Choroid plexus epithelial cell (primary cell): ENCODE results near the gene JAK2.
"Not testable (repeated sequence)": the region's sequence is repeated elsewhere in the genome, so short reads cannot be mapped to it uniquely, and the experiment has no call there.

ENCODE experiments used
- DNase-seq: peaks from one replicate; pipeline ENCODE4 v3.0.0-alpha.2; 2010; ENCODE audit warnings: low read depth
- H3K4me3 ChIP-seq: 2 replicates; pipeline ENCODE4 v1.5.1; 2011; ENCODE audit warnings: low read depth, mild to moderate bottlenecking, control low read depth, low read length, moderate library complexity
- CTCF ChIP-seq: conservative IDR thresholded peaks from 2 replicates; pipeline ENCODE4 v1.5.1; 2011; ENCODE audit warnings: low read depth, mild to moderate bottlenecking, control low read depth, inconsistent platforms, low read length, moderate library complexity

JAK2 gene

GRCh38 chr9:5004481-5004880 is 19.4 kb downstream of the JAK2 start:
- no peak for TF ChIP-seq CTCF
- no peak for DNase-seq
- H3K4me3 ChIP-seq: no peak overlapping the region

GRCh38 chr9:5008202-5008601 is 23.1 kb downstream of the JAK2 start:
- no peak for TF ChIP-seq CTCF
- DNase-seq: peak; percentile 29
- H3K4me3 ChIP-seq: no peak overlapping the region

GRCh38 chr9:5013374-5013773 is 28.3 kb downstream of the JAK2 start:
- no peak overlapping the region for H3K4me3 ChIP-seq
- no peak for TF ChIP-seq CTCF
- DNase-seq: peak; percentile 36

- no peak for DNase-seq
- TF ChIP-seq CTCF: no peak
- no peak overlapping the region for H3K4me3 ChIP-seq
Observed at GRCh38 chr9:5015934-5016333, 30.9 kb downstream of the JAK2 start.

GRCh38 chr9:5025416-5025815 is 40.3 kb downstream of the JAK2 start:
- H3K4me3 ChIP-seq: no peak overlapping the region
- no peak for TF ChIP-seq CTCF
- DNase-seq: peak; percentile 23

- not testable (repeated sequence) for H3K4me3 ChIP-seq, DNase-seq
Observed at GRCh38 chr9:5031941-5032340, 46.9 kb downstream of the JAK2 start.

GRCh38 chr9:5040730-5041389 is 55.8 kb downstream of the JAK2 start:
- TF ChIP-seq CTCF: no peak
- DNase-seq: no peak

More at GRCh38 chr9:5040730-5041389, 55.8 kb downstream of the JAK2 start:
- H3K4me3 ChIP-seq: no peak overlapping the region
